Right lobe of liver (tissue), 4 donors: ENCODE measurements around the gene THG1L.

Experiments used
- CTCF ChIP-seq, 4 donors: fragments of 200-600 bp in 3 of 4; fragments of 450-650 bp in 1 of 4; IDR thresholded peaks; one replicate each; pipeline versions ENCODE4 v1.5.1 to v1.8.0; 2016 to 2022; ENCODE audit warnings: antibody characterized with exemption in 4 of 4, mild to moderate bottlenecking in 2 of 4
- POLR2A ChIP-seq: fragments of 450-650 bp; IDR thresholded peaks from one replicate; pipeline ENCODE4 v1.6.1; 2017; ENCODE audit warnings: antibody characterized with exemption, mild to moderate bottlenecking
- donor health status: DM: no; HTN: no; CAD: no.
- donor health status: DM: no; HTN: no; CAD: no.
- donor health status: DM: no; HTN: yes; CAD: no.

- no peak for TF ChIP-seq CTCF (IDR thresholded peaks at IDR 0.05)
- no peak for TF ChIP-seq POLR2A
Observed at GRCh38 chr5:157748760-157749461, 17.7 kb downstream of the THG1L start.
